Caco-2 (cell line): ENCODE measurements around the gene HAND2. TPM values are rescaled to one million over a fixed set of nuclear protein-coding genes. Genes with fewer than 3 reads are reported as not detected.

Source experiments
- BruUV-seq: library from RNA; stranded (reverse); fragments of 400-500 nt; replicated peaks from 2 replicates; lab custom pipeline; 2021; lab: Mats Ljungman, UMichigan
- CTCF ChIA-PET: fragments of 300-600 bp; sonication (Branson Sonifier 250); formaldehyde crosslinking; loops from one replicate; lab custom pipeline; 2022; ENCODE audit warnings: antibody characterized with exemption; lab: Charles Lee
- POLR2A ChIA-PET: fragments of 300-600 bp; sonication (Branson Sonifier 250); formaldehyde crosslinking; loops from one replicate; lab custom pipeline; 2022; ENCODE audit warnings: antibody characterized with exemption; lab: Charles Lee
- DNase-seq, 2 experiments: peaks; one replicate each; pipeline versions ENCODE4 v3.0.0 to v3.0.0-alpha.2; 2020 to 2022
- H3K27me3 ChIP-seq: replicated peaks from 2 replicates; pipeline ENCODE4 v1.6.0; 2011; ENCODE audit warnings: low read length; ENCODE audit not compliant: control insufficient read depth, insufficient read depth
- H3K36me3 ChIP-seq: 2 replicates; pipeline ENCODE4 v1.5.1; 2011; ENCODE audit warnings: low read length; ENCODE audit not compliant: control insufficient read depth, insufficient read depth
- H3K4me1 ChIP-seq: fragments of 250-450 bp; sonication (Bioruptor Pico); 2 replicates; pipeline ENCODE4 v1.5.1; 2020; ENCODE audit warnings: mild to moderate bottlenecking
- H3K4me3 ChIP-seq: 2 replicates; pipeline ENCODE4 v1.5.1; 2011; ENCODE audit warnings: low read depth, mild to moderate bottlenecking, control low read depth, low read length
- H3K9me3 ChIP-seq: fragments of 250-450 bp; sonication (Bioruptor Pico); 2 replicates; pipeline ENCODE4 v1.5.1; 2020; ENCODE audit warnings: mild to moderate bottlenecking, moderate library complexity
- H3K27ac Mint-ChIP-seq: one replicate; pipeline ENCODE4 v1.8.0; 2022; ENCODE audit warnings: mixed read lengths; ENCODE audit not compliant: unreplicated experiment
- H3K27me3 Mint-ChIP-seq: one replicate; pipeline ENCODE4 v1.8.0; 2022; ENCODE audit warnings: mixed read lengths; ENCODE audit not compliant: insufficient read depth, unreplicated experiment
- H3K36me3 Mint-ChIP-seq: one replicate; pipeline ENCODE4 v1.8.0; 2022; ENCODE audit warnings: mild to moderate bottlenecking, mixed read lengths; ENCODE audit not compliant: insufficient read depth, unreplicated experiment
- H3K4me1 Mint-ChIP-seq: one replicate; pipeline ENCODE4 v1.8.0; 2022; ENCODE audit warnings: low read depth, mixed read lengths; ENCODE audit not compliant: unreplicated experiment
- H3K4me3 Mint-ChIP-seq: one replicate; pipeline ENCODE4 v1.8.0; 2022; ENCODE audit warnings: mild to moderate bottlenecking, moderate library complexity, mixed read lengths; ENCODE audit not compliant: unreplicated experiment
- H3K9me3 Mint-ChIP-seq: one replicate; pipeline ENCODE4 v1.8.0; 2022; ENCODE audit warnings: mixed read lengths; ENCODE audit not compliant: unreplicated experiment
- intact Hi-C: fragments of 100-400 bp; cut with micrococcal nuclease; formaldehyde crosslinking; loops from one replicate; pipeline ENCODE4 v1.10.0; 2022; ENCODE audit not compliant: unreplicated experiment
- total RNA-seq: library from RNA; stranded (reverse); gene quantifications from 2 replicates; pipeline ENCODE4 v1.2.3, GENCODE V29; 2022
- TF ChIP-seq, protein P1 (sequence below), 2 experiments: fragments of 200-600 bp in 1 of 2; IDR thresholded peaks; 1 replicate in 1 of 2; 2 replicates in 1 of 2; pipeline versions ENCODE4 v1.5.1 to v1.8.0; 2011 to 2022; ENCODE audit warnings: antibody characterized with exemption in 1 of 2, control low read depth in 1 of 2, inconsistent platforms in 1 of 2, low read depth in 1 of 2, low read length in 1 of 2, mild to moderate bottlenecking in 1 of 2, moderate library complexity in 1 of 2; ENCODE audit not compliant: insufficient read depth in 1 of 2, severe bottlenecking in 1 of 2, unreplicated experiment in 1 of 2

Gene HAND2
- total RNA-seq, 1 experiment from 2014 or later, result not detected

DNA sequence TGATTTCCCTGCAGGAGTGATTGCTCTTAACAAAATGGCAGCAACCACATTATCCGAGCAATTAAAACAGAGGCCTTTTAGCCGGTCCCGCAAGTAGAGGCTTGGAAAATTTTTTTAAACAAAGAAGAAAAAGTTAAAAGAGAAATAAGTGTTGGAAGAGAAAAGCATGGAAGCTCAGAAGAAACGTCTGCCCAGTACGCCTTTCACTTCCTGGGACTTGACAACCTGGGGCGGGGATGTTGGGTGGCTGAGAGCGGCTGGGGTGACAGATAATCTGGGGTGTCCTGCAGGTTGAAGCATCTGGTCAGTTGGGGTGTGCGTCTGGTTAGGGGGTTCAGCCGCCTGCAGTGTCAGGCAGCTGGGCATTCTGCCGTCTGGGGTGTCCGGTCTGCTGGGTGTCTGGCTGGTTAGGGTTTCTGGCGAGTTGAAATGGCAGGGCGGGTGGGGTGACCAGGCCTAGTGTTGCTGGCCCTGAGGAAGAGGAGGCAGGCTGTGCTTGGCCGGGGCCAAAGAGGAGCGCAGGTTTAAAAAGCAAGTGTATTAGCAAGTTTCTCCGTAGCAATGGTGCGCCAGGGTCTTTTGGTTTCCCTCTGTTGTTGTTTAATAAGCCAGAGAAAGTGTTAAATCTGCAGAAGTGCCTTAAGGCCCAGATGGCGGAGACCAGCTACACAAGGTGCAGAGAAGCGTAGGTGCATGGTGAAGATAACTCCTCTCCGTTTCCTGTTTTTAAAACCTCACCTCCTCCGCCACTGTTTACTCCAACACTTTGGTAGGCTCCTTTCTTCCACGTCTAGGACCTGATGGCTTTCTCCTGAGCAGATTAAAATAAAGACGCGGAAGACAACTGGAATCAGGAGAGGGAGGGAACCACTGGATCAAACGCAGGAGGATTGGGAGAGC lies 5.6 kb downstream of the HAND2 start:
- ChIA-PET POLR2A (no interaction called here), CTCF (no interaction called here)
- BruUV-seq, result no TSS peak

DNA sequence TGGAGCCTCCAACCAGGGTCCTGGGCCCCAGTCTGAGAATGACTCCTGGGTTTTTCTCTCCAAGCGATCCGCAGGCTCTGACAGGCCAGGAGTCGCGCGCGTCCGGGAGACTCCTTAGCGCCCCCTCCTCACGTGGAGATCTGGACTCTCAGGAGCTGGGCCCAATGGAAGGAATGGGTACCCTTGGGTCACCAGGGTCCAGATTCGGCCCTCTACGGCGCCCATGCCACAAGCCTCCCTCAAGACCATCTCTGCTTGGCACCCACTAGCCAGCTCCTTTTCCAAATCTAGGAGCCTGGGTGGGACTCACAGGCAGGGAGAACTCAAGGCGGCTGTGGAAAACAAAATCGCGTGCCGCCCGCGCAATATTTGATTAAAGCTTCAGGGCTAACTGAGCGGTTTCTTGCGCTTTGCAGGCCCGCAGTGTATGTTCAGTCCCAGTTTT lies 7.1 kb downstream of the HAND2 start:
- intact Hi-C loops, result no loop called here
- Mint-ChIP-seq H3K27ac (no peak overlapping the region), H3K4me3 (no peak overlapping the region), H3K36me3 (no peaks in the 10 kb centered on the region), H3K9me3 (no peaks in the 10 kb centered on the region), H3K4me1 (no peaks in the 10 kb centered on the region), H3K27me3 (peaks cover 3% of the 10 kb centered on the region)
- H3K4me1 ChIP-seq, result no peaks in the 10 kb centered on the region
- H3K4me3 ChIP-seq, result no peak overlapping the region
- no peaks in the 10 kb centered on the region for H3K36me3 ChIP-seq
- TF ChIP-seq, protein P1, sequence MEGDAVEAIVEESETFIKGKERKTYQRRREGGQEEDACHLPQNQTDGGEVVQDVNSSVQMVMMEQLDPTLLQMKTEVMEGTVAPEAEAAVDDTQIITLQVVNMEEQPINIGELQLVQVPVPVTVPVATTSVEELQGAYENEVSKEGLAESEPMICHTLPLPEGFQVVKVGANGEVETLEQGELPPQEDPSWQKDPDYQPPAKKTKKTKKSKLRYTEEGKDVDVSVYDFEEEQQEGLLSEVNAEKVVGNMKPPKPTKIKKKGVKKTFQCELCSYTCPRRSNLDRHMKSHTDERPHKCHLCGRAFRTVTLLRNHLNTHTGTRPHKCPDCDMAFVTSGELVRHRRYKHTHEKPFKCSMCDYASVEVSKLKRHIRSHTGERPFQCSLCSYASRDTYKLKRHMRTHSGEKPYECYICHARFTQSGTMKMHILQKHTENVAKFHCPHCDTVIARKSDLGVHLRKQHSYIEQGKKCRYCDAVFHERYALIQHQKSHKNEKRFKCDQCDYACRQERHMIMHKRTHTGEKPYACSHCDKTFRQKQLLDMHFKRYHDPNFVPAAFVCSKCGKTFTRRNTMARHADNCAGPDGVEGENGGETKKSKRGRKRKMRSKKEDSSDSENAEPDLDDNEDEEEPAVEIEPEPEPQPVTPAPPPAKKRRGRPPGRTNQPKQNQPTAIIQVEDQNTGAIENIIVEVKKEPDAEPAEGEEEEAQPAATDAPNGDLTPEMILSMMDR (IDR thresholded peaks at IDR 0.05; ENCODE audit: insufficient read depth in 1 of 2, low read depth in 1 of 2, low read length in 1 of 2, severe bottlenecking in 1 of 2, unreplicated experiment in 1 of 2), result no peak
- BruUV-seq, result no TSS peak
- H3K9me3 ChIP-seq, result no peaks in the 10 kb centered on the region
- ChIA-PET CTCF (no interaction called here), POLR2A (no interaction called here)
- DNase-seq, result no peak
- H3K27me3 ChIP-seq, result no peaks in the 10 kb centered on the region

More for the DNA sequence above, 5.6 kb downstream of the HAND2 start:
- Mint-ChIP-seq H3K9me3 (no peaks in the 10 kb centered on the region), H3K27ac (no peak overlapping the region), H3K36me3 (no peaks in the 10 kb centered on the region), H3K4me1 (no peaks in the 10 kb centered on the region), H3K4me3 (no peak overlapping the region), H3K27me3 (peaks cover 3% of the 10 kb centered on the region)
- TF ChIP-seq, protein P1 (IDR thresholded peaks at IDR 0.05; ENCODE audit: insufficient read depth in 1 of 2, low read depth in 1 of 2, low read length in 1 of 2, severe bottlenecking in 1 of 2, unreplicated experiment in 1 of 2), result no peak
- Histone ChIP-seq H3K4me1 (no peaks in the 10 kb centered on the region), H3K36me3 (no peaks in the 10 kb centered on the region), H3K9me3 (no peaks in the 10 kb centered on the region), H3K27me3 (no peaks in the 10 kb centered on the region), H3K4me3 (no peak overlapping the region)
- intact Hi-C loops, result no loop called here
- DNase-seq, result no peak

DNA sequence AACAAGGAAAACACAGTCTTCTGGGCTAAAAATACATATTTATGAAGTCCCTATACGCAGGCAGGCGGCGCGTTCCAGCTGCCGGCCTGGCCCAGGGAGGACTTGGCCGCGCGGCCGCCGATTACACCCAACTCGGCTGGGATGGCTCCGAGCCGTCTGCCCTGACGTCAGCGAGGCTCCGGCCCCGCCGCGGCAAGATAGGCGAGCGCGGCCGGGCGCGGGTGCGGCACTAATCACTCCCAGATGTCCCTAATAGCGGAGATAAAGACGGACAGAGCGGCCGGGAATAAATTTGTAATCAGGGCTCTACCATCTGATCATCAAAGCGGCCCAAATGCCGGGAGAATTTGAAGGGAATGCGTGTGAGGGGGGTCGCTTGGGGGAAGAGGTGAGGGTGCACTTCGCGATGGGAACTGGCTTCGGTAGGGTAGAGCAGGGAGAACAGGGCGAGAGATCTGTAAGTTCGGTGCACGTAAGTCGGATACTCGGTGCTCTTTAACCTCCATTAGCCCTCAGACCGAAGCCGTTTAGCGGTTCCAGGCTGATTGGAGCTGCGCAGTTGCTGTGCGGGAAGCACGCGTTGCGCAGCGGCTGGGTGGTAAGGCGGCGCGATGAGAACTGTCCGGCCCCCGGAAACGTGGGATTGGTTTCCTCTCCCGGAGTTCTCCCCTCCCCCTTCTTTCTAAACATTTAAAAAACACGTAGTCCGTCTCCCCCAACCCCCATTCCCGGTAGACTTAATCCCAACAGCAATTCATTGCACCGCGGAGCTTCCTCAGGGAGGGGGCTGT lies 7.7 kb downstream of the HAND2 start:
- TF ChIP-seq, protein P1 (IDR thresholded peaks at IDR 0.05; ENCODE audit: insufficient read depth in 1 of 2, low read depth in 1 of 2, low read length in 1 of 2, severe bottlenecking in 1 of 2, unreplicated experiment in 1 of 2), result no peak
- ChIA-PET POLR2A (no interaction called here), CTCF (no interaction called here)
- intact Hi-C loops, result no loop called here
- H3K4me3 ChIP-seq, result no peak overlapping the region; the same call in 1 of the 2 replicates
- no peaks in the 10 kb centered on the region for H3K4me1 ChIP-seq
- Mint-ChIP-seq H3K27me3 (peaks cover 3% of the 10 kb centered on the region), H3K4me1 (no peaks in the 10 kb centered on the region), H3K9me3 (no peaks in the 10 kb centered on the region), H3K27ac (no peak overlapping the region), H3K36me3 (no peaks in the 10 kb centered on the region), H3K4me3 (peak overlapping the region; percentile 40)
- H3K9me3 ChIP-seq, result no peaks in the 10 kb centered on the region
- H3K36me3 ChIP-seq, result no peaks in the 10 kb centered on the region
- no peaks in the 10 kb centered on the region for H3K27me3 ChIP-seq
- DNase-seq, result no peak
- no TSS peak for BruUV-seq
